SK-N-SH (cell line): Measurements from ENCODE around the gene RAC3. TPM values are rescaled to one million over a fixed set of nuclear protein-coding genes. Genes with fewer than 3 reads are reported as not detected.

ENCODE experiments used
- CTCF ChIA-PET: fragments of 300-600, 350-600 bp; formaldehyde crosslinking; extraction: SDS; loops from one replicate; lab custom pipeline; 2021; lab: Yijun Ruan, JAX
- POLR2A ChIA-PET: fragments of 350-600 bp; sonication (Branson Sonifier 250); formaldehyde crosslinking; extraction: SDS; loops from one replicate; lab custom pipeline; 2020; ENCODE audit warnings: antibody characterized with exemption, inconsistent platforms; lab: Yijun Ruan, JAX
- DNase-seq: peaks from one replicate; pipeline ENCODE4 v3.0.0; 2012
- H2AFZ ChIP-seq: fragments of 200-600 bp; sonication (generic); 2 replicates; pipeline ENCODE4 v1.8.1; 2016; ENCODE audit warnings: antibody characterized with exemption, mild to moderate bottlenecking, low read depth
- H3F3A ChIP-seq: fragments of 200-600 bp; sonication (generic); replicated peaks from 2 replicates; pipeline ENCODE3; 2016; ENCODE audit warnings: antibody characterized with exemption, mild to moderate bottlenecking; ENCODE audit not compliant: insufficient read depth
- H3K27ac ChIP-seq, 2 experiments: fragments of 200-500 bp in 1 of 2; fragments of 200-600 bp in 1 of 2; sonication (Bioruptor generic) in 1 of 2; sonication (generic), shearing (Covaris generic) in 1 of 2; 2 replicates each; pipeline versions ENCODE4 v1.5.1 to v1.6.1; 2014 to 2016; ENCODE audit warnings: low read depth in 2 of 2, inconsistent platforms in 1 of 2, low read length in 1 of 2, mild to moderate bottlenecking in 1 of 2, mixed read lengths in 1 of 2
- H3K27me3 ChIP-seq: fragments of 200-600 bp; sonication (generic), shearing (Covaris generic); 2 replicates; pipeline ENCODE4 v1.6.1; 2016; ENCODE audit warnings: mixed run types; ENCODE audit not compliant: insufficient read depth
- H3K36me3 ChIP-seq, 2 experiments: fragments of 200-500 bp in 1 of 2; fragments of 200-600 bp in 1 of 2; sonication (Bioruptor generic) in 1 of 2; sonication (generic) in 1 of 2; replicated peaks in 1 of 2; 2 replicates each; pipeline versions ENCODE3 to v1.5.1; 2014 to 2016; ENCODE audit warnings: low read length in 1 of 2, mild to moderate bottlenecking in 1 of 2; ENCODE audit not compliant: insufficient read depth in 2 of 2, control insufficient read depth in 1 of 2
- H3K4me1 ChIP-seq, 2 experiments: fragments of 200-500 bp in 1 of 2; fragments of 200-600 bp in 1 of 2; sonication (Bioruptor generic) in 1 of 2; sonication (generic), shearing (Covaris generic) in 1 of 2; 2 replicates each; pipeline versions ENCODE4 v1.5.1 to v1.6.1; 2014 to 2016; ENCODE audit warnings: low read depth in 1 of 2, low read length in 1 of 2, mixed run types in 1 of 2; ENCODE audit not compliant: insufficient read depth in 2 of 2, control insufficient read depth in 1 of 2
- H3K4me2 ChIP-seq: fragments of 200-600 bp; sonication (generic), shearing (Covaris generic); 2 replicates; pipeline ENCODE4 v1.6.1; 2017; ENCODE audit warnings: mixed run types
- H3K4me3 ChIP-seq, 2 experiments: fragments of 200-500 bp in 1 of 2; fragments of 200-600 bp in 1 of 2; sonication (Bioruptor generic) in 1 of 2; sonication (generic), shearing (Covaris generic) in 1 of 2; 2 replicates each; pipeline versions ENCODE4 v1.5.1 to v1.8.1; 2014 to 2016; ENCODE audit warnings: low read depth in 2 of 2, inconsistent platforms in 1 of 2, low read length in 1 of 2, mild to moderate bottlenecking in 1 of 2, mixed read lengths in 1 of 2, moderate library complexity in 1 of 2
- H3K79me2 ChIP-seq: fragments of 200-600 bp; sonication (generic); 2 replicates; pipeline ENCODE4 v1.8.1; 2017; ENCODE audit warnings: mild to moderate bottlenecking; ENCODE audit not compliant: insufficient read depth
- H3K9ac ChIP-seq: fragments of 200-600 bp; sonication (generic); 2 replicates; pipeline ENCODE4 v1.6.1; 2017; ENCODE audit warnings: mixed run types
- H3K9me2 ChIP-seq: fragments of 200-600 bp; sonication (generic); 2 replicates; pipeline ENCODE4 v1.6.1; 2017; ENCODE audit warnings: mixed run types
- H3K9me3 ChIP-seq: fragments of 200-600 bp; sonication (generic); 2 replicates; pipeline ENCODE4 v1.6.1; 2017; ENCODE audit warnings: mixed run types, mild to moderate bottlenecking, moderate library complexity
- H4K20me1 ChIP-seq: fragments of 200-600 bp; sonication (generic); 2 replicates; pipeline ENCODE4 v1.6.1; 2017; ENCODE audit warnings: mild to moderate bottlenecking, mixed run types; ENCODE audit not compliant: insufficient read depth
- CHD2 ChIP-seq: fragments of 150-350 bp; IDR thresholded peaks from 2 replicates; pipeline ENCODE4 v1.6.1; 2018; ENCODE audit warnings: low read length; ENCODE audit not compliant: partially characterized antibody
- FOXM1 ChIP-seq: IDR thresholded peaks from 2 replicates; pipeline ENCODE4 v1.4.0; 2012; ENCODE audit warnings: low read depth, mild to moderate bottlenecking
- GABPA ChIP-seq: IDR thresholded peaks from 2 replicates; pipeline ENCODE4 v1.4.0; 2012; ENCODE audit warnings: low read depth, mild to moderate bottlenecking
- GATA2 ChIP-seq: sonication (generic); formaldehyde crosslinking; IDR thresholded peaks from 2 replicates; pipeline ENCODE4 v1.5.0; 2020; ENCODE audit warnings: mild to moderate bottlenecking, missing genetic modification reagents
- IRF3 ChIP-seq: fragments of 150-350 bp; IDR thresholded peaks from 2 replicates; pipeline ENCODE4 v1.6.1; 2016; ENCODE audit warnings: mild to moderate bottlenecking, low read depth, low read length
- MAX ChIP-seq: IDR thresholded peaks from 2 replicates; pipeline ENCODE4 v1.4.0; 2012; ENCODE audit warnings: low read depth
- MXI1 ChIP-seq: IDR thresholded peaks from 2 replicates; pipeline ENCODE4 v1.6.1; 2012; ENCODE audit warnings: mild to moderate bottlenecking, low read depth, low read length, improper control_type of control experiment
- RCOR1 ChIP-seq: fragments of 150-350 bp; IDR thresholded peaks from 2 replicates; pipeline ENCODE4 v1.6.1; 2017; ENCODE audit warnings: antibody characterized with exemption, low read length
- SIN3A ChIP-seq: IDR thresholded peaks from 2 replicates; pipeline ENCODE4 v1.6.1; 2012; ENCODE audit warnings: low read depth, mild to moderate bottlenecking, low read length, moderate library complexity, borderline replicate concordance
- SMC3 ChIP-seq: IDR thresholded peaks from 2 replicates; pipeline ENCODE4 v1.6.1; 2012; ENCODE audit warnings: low read depth, low read length, improper control_type of control experiment
- TCF12 ChIP-seq: IDR thresholded peaks from 2 replicates; pipeline ENCODE4 v1.4.0; 2012
- USF1 ChIP-seq: IDR thresholded peaks from 2 replicates; pipeline ENCODE4 v1.4.0; 2012; ENCODE audit warnings: low read depth, borderline replicate concordance
- ZBTB33 ChIP-seq: IDR thresholded peaks from 2 replicates; pipeline ENCODE4 v1.4.0; 2012; ENCODE audit warnings: low read depth, borderline replicate concordance
- WGBS: methylation state at CpG from one replicate; pipeline ENCODE4 v1.1.6; 2017; ENCODE audit warnings: low lambda C conversion rate; 5-methylcytosine and 5-hydroxymethylcytosine counted together
- polyA plus RNA-seq, 3 experiments: library from polyadenylated mRNA; depleted of rRNA; stranded (reverse); fragments of >200 nt; gene quantifications; 2 replicates each; pipeline ENCODE4 v1.2.3, GENCODE V29; 2012

Gene RAC3
- polyA plus RNA-seq, 1 of the 3 experiments (the other 2 are of a cell fraction), result 83.6 TPM

GRCh38 chr17:82033359-82034085 lies 2.0 kb downstream of the RAC3 start:
- Histone ChIP-seq H3K27me3 (no peaks in the 10 kb centered on the region), H4K20me1 (peaks cover 4% of the 10 kb centered on the region; the same call in 1 of the 2 replicates), H3K4me1 (peaks cover 7 to 33% of the 10 kb centered on the region in 2 experiments), H3K4me3 (no peak overlapping the region), H3K9me2 (no peaks in the 10 kb centered on the region), H3K27ac (no peak overlapping the region), H3K4me2 (no peak overlapping the region), H2AFZ (no peak overlapping the region), H3K79me2 (no peaks in the 10 kb centered on the region), H3K9ac (no peak overlapping the region), H3K9me3 (no peaks in the 10 kb centered on the region), H3F3A (peaks cover 35% of the 10 kb centered on the region), H3K36me3 (peaks cover 5 to 10% of the 10 kb centered on the region in 2 experiments)
- WGBS, result 95% methylated on average over 38 of the region's 38 CpGs
- no peak for TF ChIP-seq CHD2
- no peak for TF ChIP-seq MAX
- TF ChIP-seq MXI1, result no peak
- no peak for TF ChIP-seq FOXM1
- TF ChIP-seq SIN3A, result no peak
- TF ChIP-seq GATA2 (CRISPR knock-in tag), result no peak
- TF ChIP-seq IRF3, result no peak
- DNase-seq, result no peak
- POLR2A ChIA-PET, result no interaction called here
- CTCF ChIA-PET, result interaction anchor here (1.0 to 35.7 kb wide), 6 partner anchors 13 to 122 kb away, joined by 3 to 1216 read pairs (median 65); partner anchors contain the start of genes CENPX, DUS1L, LRRC45 and NOTUM

GRCh38 chr17:82034371-82035011 lies 3.0 kb downstream of the RAC3 start:
- H3K9me2 ChIP-seq, result no peaks in the 10 kb centered on the region
- H3K4me3 ChIP-seq, result no peak overlapping the region
- peaks cover 7 to 33% of the 10 kb centered on the region in 2 experiments for H3K4me1 ChIP-seq
- no peak overlapping the region for H2AFZ ChIP-seq
- WGBS, result 91% methylated on average over 23 of the region's 23 CpGs
- peaks cover 5 to 8% of the 10 kb centered on the region in 2 experiments for H3K36me3 ChIP-seq
- TF ChIP-seq CHD2 (no peak), ZBTB33 (no peak), GATA2 (CRISPR knock-in tag) (no peak), USF1 (no peak), TCF12 (no peak), GABPA (no peak), SMC3 (no peak), RCOR1 (no peak)
- no peak for DNase-seq
- H3K27ac ChIP-seq, result no peak overlapping the region
- H3F3A ChIP-seq, result peaks cover 26% of the 10 kb centered on the region
- H3K27me3 ChIP-seq, result no peaks in the 10 kb centered on the region
- no peaks in the 10 kb centered on the region for H3K9me3 ChIP-seq
- H3K79me2 ChIP-seq, result no peaks in the 10 kb centered on the region
- no peak overlapping the region for H3K4me2 ChIP-seq
- no peak overlapping the region for H3K9ac ChIP-seq
- H4K20me1 ChIP-seq, result peaks cover 4% of the 10 kb centered on the region; the same call in 1 of the 2 replicates
- CTCF ChIA-PET, result interaction anchor here (1.0 to 35.7 kb wide), 11 partner anchors 11 to 201 kb away, joined by 3 to 1216 read pairs (median 27); partner anchors contain the start of genes CENPX, DUS1L, GPS1 and LRRC45
- POLR2A ChIA-PET, result interaction anchor here (1.7 kb wide), 1 partner anchor 11 kb away, joined by 4 read pairs; the partner anchor contains the start of genes CENPX and LRRC45
